RWPE2 (cell line): ENCODE data around the gene SP8.
"Not testable (repeated sequence)": the region's sequence is repeated elsewhere in the genome, so short reads cannot be mapped to it uniquely, and the experiment has no call there.

Experiments used
- ATAC-seq: fragments of 200-7000 bp; cut with Tn5 transposase; 3 replicates; pipeline ENCODE4 v1.9.1; 2021; ENCODE audit warnings: low read depth
- DNase-seq: peaks from one replicate; pipeline ENCODE4 v3.0.0-alpha.2; 2020; ENCODE audit warnings: low spot score
- H3K27ac ChIP-seq: fragments of 450-650 bp; 2 replicates; pipeline ENCODE4 v1.5.1; 2017; ENCODE audit warnings: mild to moderate bottlenecking; ENCODE audit not compliant: poor library complexity, severe bottlenecking
- H3K27me3 ChIP-seq: fragments of 250-450 bp; sonication (Bioruptor Pico); 2 replicates; pipeline ENCODE4 v1.5.1; 2021; ENCODE audit warnings: mild to moderate bottlenecking, moderate library complexity; ENCODE audit not compliant: insufficient read depth, poor library complexity, severe bottlenecking
- H3K36me3 ChIP-seq: fragments of 250-450 bp; sonication (Bioruptor Pico); 2 replicates; pipeline ENCODE4 v1.5.1; 2020; ENCODE audit warnings: low read depth, mild to moderate bottlenecking, moderate library complexity
- H3K4me1 ChIP-seq: fragments of 250-450 bp; sonication (Bioruptor Pico); 2 replicates; pipeline ENCODE4 v1.5.1; 2021; ENCODE audit warnings: mild to moderate bottlenecking, moderate library complexity; ENCODE audit not compliant: insufficient read depth, poor library complexity, severe bottlenecking
- H3K4me3 ChIP-seq: fragments of 250-450 bp; sonication (Bioruptor Pico); 2 replicates; pipeline ENCODE4 v1.5.1; 2021; ENCODE audit warnings: mild to moderate bottlenecking, moderate library complexity; ENCODE audit not compliant: severe bottlenecking
- H3K9me3 ChIP-seq: fragments of 250-450 bp; sonication (Bioruptor Pico); 2 replicates; pipeline ENCODE4 v1.5.1; 2021; ENCODE audit warnings: mild to moderate bottlenecking, moderate library complexity; ENCODE audit not compliant: severe bottlenecking
- CTCF ChIP-seq: fragments of 450-650 bp; IDR thresholded peaks from one replicate; pipeline ENCODE4 v1.5.1; 2017; ENCODE audit warnings: mild to moderate bottlenecking, moderate library complexity; ENCODE audit not compliant: poor library complexity, severe bottlenecking

SP8 gene

GRCh38 chr7:20831451-20831850, 44.8 kb upstream of the SP8 start:
- H3K27ac ChIP-seq: no peak overlapping the region
- no peak overlapping the region for H3K4me3 ChIP-seq
- H3K4me1 ChIP-seq: no peaks in the 10 kb centered on the region
- H3K9me3 ChIP-seq: no peaks in the 10 kb centered on the region
- no peak for TF ChIP-seq CTCF
- H3K27me3 ChIP-seq: no peaks in the 10 kb centered on the region
- H3K36me3 ChIP-seq: no peaks in the 10 kb centered on the region
- DNase-seq: no peak
- no peak for ATAC-seq

GRCh38 chr7:20828947-20829346, 42.3 kb upstream of the SP8 start:
- Histone ChIP-seq H3K27me3 (no peaks in the 10 kb centered on the region), H3K27ac (no peak overlapping the region), H3K36me3 (no peaks in the 10 kb centered on the region), H3K4me3 (no peak overlapping the region), H3K9me3 (no peaks in the 10 kb centered on the region), H3K4me1 (no peaks in the 10 kb centered on the region)
- DNase-seq (no peak), ATAC-seq (no peak)
- no peak for TF ChIP-seq CTCF

GRCh38 chr7:20827172-20827571, 40.5 kb upstream of the SP8 start:
- Histone ChIP-seq H3K27me3 (no peaks in the 10 kb centered on the region), H3K4me1 (no peaks in the 10 kb centered on the region), H3K9me3 (no peaks in the 10 kb centered on the region), H3K36me3 (no peaks in the 10 kb centered on the region), H3K27ac (no peak overlapping the region), H3K4me3 (no peak overlapping the region)
- DNase-seq (no peak), ATAC-seq (no peak)
- no peak for TF ChIP-seq CTCF

GRCh38 chr7:20826243-20826642, 39.6 kb upstream of the SP8 start:
- no peak for ATAC-seq
- Histone ChIP-seq H3K9me3 (no peaks in the 10 kb centered on the region), H3K4me3 (no peak overlapping the region), H3K27me3 (no peaks in the 10 kb centered on the region), H3K4me1 (no peaks in the 10 kb centered on the region), H3K27ac (no peak overlapping the region), H3K36me3 (no peaks in the 10 kb centered on the region)
- TF ChIP-seq CTCF: no peak
- no peak for DNase-seq

GRCh38 chr7:20825555-20825954, 38.9 kb upstream of the SP8 start:
- no peaks in the 10 kb centered on the region for H3K36me3 ChIP-seq
- H3K27me3 ChIP-seq: no peaks in the 10 kb centered on the region
- no peaks in the 10 kb centered on the region for H3K4me1 ChIP-seq
- DNase-seq (no peak), ATAC-seq (no peak)
- no peak for TF ChIP-seq CTCF
- H3K9me3 ChIP-seq: no peaks in the 10 kb centered on the region
- H3K27ac ChIP-seq: no peak overlapping the region
- H3K4me3 ChIP-seq: no peak overlapping the region

- not testable (repeated sequence) for H3K27me3 ChIP-seq, H3K4me3 ChIP-seq, H3K9me3 ChIP-seq, H3K36me3 ChIP-seq, H3K4me1 ChIP-seq, ATAC-seq, DNase-seq, H3K27ac ChIP-seq
These were observed 34.7 kb upstream of the SP8 start for GRCh38 chr7:20821390-20821789.
